Sigmoid colon (tissue), 4 donors: Measurements from ENCODE around the gene GFOD2.

ENCODE experiments used
- CTCF ChIP-seq, 4 experiments: fragments of 450-650 bp in 3 of 4; fragments of 200-600 bp in 1 of 4; IDR thresholded peaks; one replicate each; pipeline ENCODE4 v1.5.1; 2016 to 2019; ENCODE audit warnings: antibody characterized with exemption in 4 of 4, mild to moderate bottlenecking in 3 of 4, moderate library complexity in 2 of 4
- EP300 ChIP-seq, 4 donors: sonication (generic); formaldehyde crosslinking; IDR thresholded peaks; one replicate each; pipeline ENCODE4 v1.6.1; 2017; ENCODE audit warnings: antibody characterized with exemption in 4 of 4

- TF ChIP-seq CTCF (IDR thresholded peaks at IDR 0.05) (no peak), EP300 (IDR thresholded peaks at IDR 0.05) (no peak)
These were observed 458 bp downstream of the GFOD2 start for GRCh38 chr16:67718668-67719047.
